ENCODE data around the gene ABCC11. TPM values are rescaled to one million over a fixed set of nuclear protein-coding genes. Genes with fewer than 3 reads are reported as not detected.
"Not testable (repeated sequence)": the region's sequence is repeated elsewhere in the genome, so short reads cannot be mapped to it uniquely, and the experiment has no call there.

Gene ABCC11
- total and polyA plus RNA-seq, 2 experiments from 2014 or later, result 0.23 to 0.76 TPM

DNA sequence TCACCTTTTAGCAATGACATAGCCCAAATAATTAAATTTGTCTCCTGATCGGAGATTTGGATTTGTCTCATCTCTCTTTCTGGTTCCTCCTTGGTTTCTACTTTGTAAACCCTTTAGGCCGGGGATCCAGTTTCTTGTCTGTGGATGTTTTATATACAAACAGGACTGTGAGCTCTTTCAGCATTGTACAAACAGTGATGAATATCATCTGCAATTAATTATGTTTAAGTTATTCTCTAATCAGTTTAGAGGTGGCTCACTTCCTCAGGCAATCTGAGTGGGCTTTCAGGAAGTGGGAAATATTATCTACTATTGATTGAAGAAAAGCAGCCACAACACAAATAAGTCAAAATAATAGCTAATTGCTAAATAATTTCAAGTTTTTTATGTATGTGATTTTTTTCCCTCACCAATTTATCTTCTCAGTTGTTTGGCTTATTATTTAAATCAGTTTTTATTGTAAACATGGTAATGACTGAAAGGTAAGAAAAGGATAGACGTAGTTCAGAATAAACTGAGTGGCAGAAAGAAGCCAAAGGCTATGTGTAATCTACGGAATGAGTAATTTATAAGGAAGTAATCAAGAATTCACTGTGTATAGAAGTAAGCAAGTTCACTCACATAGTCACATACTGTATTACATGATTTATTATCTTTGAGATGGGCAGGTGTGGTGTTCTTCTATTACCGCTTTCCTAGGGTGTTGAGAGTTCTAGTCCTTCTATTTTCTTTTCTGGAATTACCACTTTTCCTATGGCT lies 3.4 kb upstream of the ABCC11 start:
- no peak overlapping the region for H3K9ac ChIP-seq
- H3K4me2 ChIP-seq (ENCODE audit: unreplicated experiment), result no peak overlapping the region
- H3K9me3 ChIP-seq (ENCODE audit: low read depth), result no peaks in the 10 kb centered on the region
- no peak overlapping the region for H3K27ac ChIP-seq
- peaks cover 8% of the 10 kb centered on the region for H4K20me1 ChIP-seq (ENCODE audit: insufficient read depth)
- WGBS, 2 experiments (ENCODE audit: low coverage in 1 of 2, low lambda C conversion rate in 2 of 2, missing lambda C conversion rate in 2 of 2), result 93% methylated on average over 5 of the region's 5 CpGs
- no peak overlapping the region for H2AFZ ChIP-seq
- H3K36me3 ChIP-seq (ENCODE audit: low read depth), result peaks cover 15% of the 10 kb centered on the region; the same call in 1 of the 2 replicates
- in situ Hi-C loops (cut with MboI), result no loop called here
- DNase-seq, result no peak
- H3K4me3 ChIP-seq, result no peak overlapping the region
- peaks cover 100% of the 10 kb centered on the region for H3K79me2 ChIP-seq (ENCODE audit: insufficient read depth)
- H3F3A ChIP-seq (ENCODE audit: insufficient read depth), result no peaks in the 10 kb centered on the region
- no peaks in the 10 kb centered on the region for H3K9me2 ChIP-seq (ENCODE audit: insufficient read depth)
- H3K4me1 ChIP-seq (ENCODE audit: insufficient read depth), result peaks cover 19% of the 10 kb centered on the region
- no peak for TF ChIP-seq EZH2 (IDR thresholded peaks at IDR 0.05; ENCODE audit: insufficient read depth, poor library complexity, severe bottlenecking)
- no peak for TF ChIP-seq EZH2phosphoT487 (IDR thresholded peaks at IDR 0.05; ENCODE audit: insufficient read depth, low read depth)
- no peaks in the 10 kb centered on the region for H3K27me3 ChIP-seq (replicated peaks; ENCODE audit: insufficient read depth)

DNA sequence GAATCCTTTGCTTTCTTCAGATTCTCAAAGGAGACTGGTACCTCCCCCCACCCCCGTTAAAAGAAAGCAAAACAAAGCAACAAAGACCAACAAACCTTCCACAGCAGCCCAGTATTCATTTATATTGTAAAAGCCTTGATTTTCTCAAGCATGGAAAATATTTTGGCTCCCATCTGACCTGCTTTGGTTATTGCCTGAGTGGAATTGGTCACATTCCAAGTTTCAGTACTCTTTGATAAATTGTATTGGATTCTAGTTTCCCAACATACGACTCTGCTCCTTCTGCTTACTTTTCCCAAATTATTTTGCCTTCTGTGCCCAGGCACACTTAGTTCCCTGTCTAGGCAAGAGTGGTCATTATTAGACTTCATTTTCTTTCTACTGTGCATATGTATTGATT lies 1.3 kb downstream of the ABCC11 start:
- Histone ChIP-seq H3K4me1 (ENCODE audit: insufficient read depth) (peaks cover 26% of the 10 kb centered on the region), H3K27ac (no peak overlapping the region), H2AFZ (no peak overlapping the region), H3K79me2 (ENCODE audit: insufficient read depth) (peaks cover 72% of the 10 kb centered on the region), H3K9me3 (ENCODE audit: low read depth) (no peaks in the 10 kb centered on the region), H3K36me3 (ENCODE audit: low read depth) (no peaks in the 10 kb centered on the region), H3K4me3 (peak overlapping the region; percentile 90), H3F3A (ENCODE audit: insufficient read depth) (no peaks in the 10 kb centered on the region), H3K9me2 (ENCODE audit: insufficient read depth) (no peaks in the 10 kb centered on the region), H3K27me3 (replicated peaks; ENCODE audit: insufficient read depth) (no peaks in the 10 kb centered on the region), H4K20me1 (ENCODE audit: insufficient read depth) (peaks cover 4% of the 10 kb centered on the region), H3K9ac (peak overlapping the region; percentile 93; the same call in 1 of the 2 replicates), H3K4me2 (ENCODE audit: unreplicated experiment) (peak overlapping the region; percentile 98)
- TF ChIP-seq EZH2phosphoT487 (IDR thresholded peaks at IDR 0.05; ENCODE audit: insufficient read depth, low read depth) (no peak), EZH2 (IDR thresholded peaks at IDR 0.05; ENCODE audit: insufficient read depth, poor library complexity, severe bottlenecking) (no peak)
- WGBS, 2 experiments (ENCODE audit: low coverage in 1 of 2, low lambda C conversion rate in 2 of 2, missing lambda C conversion rate in 2 of 2), result 27 to 29% methylated on average over 2 of the region's 2 CpGs
- in situ Hi-C loops (cut with MboI), result no loop called here
- peak; percentile 31 for DNase-seq

DNA sequence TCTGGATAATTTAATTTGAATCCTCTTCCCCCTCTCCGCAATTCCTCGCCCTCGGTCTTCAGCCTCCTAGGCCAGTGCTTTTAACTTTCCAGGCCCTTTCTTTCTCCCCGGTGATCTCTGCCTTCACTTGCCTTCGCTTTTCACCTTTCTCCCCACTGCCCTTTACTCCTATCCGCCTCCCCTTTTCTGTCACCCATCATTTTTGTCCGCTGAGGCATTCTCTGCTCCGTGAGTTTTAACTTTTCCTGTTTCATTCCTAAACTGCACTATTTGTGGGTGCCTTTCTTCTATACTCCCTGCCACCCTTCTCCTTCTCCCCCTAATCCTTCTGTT lies 2.5 kb downstream of the ABCC11 start:
- 1 to 9% methylated on average over 8 of the region's 8 CpGs for WGBS, 2 experiments (ENCODE audit: low coverage in 1 of 2, low lambda C conversion rate in 2 of 2, missing lambda C conversion rate in 2 of 2)
- in situ Hi-C loops (cut with MboI), result no loop called here
- Histone ChIP-seq H3K36me3 (ENCODE audit: low read depth) (no peaks in the 10 kb centered on the region), H3K27ac (peak overlapping the region; percentile 54), H3F3A (ENCODE audit: insufficient read depth) (no peaks in the 10 kb centered on the region), H2AFZ (peak overlapping the region; percentile 75), H3K79me2 (ENCODE audit: insufficient read depth) (peaks cover 60% of the 10 kb centered on the region), H4K20me1 (ENCODE audit: insufficient read depth) (no peaks in the 10 kb centered on the region), H3K27me3 (replicated peaks; ENCODE audit: insufficient read depth) (no peaks in the 10 kb centered on the region), H3K4me2 (ENCODE audit: unreplicated experiment) (peak overlapping the region; percentile 98), H3K4me1 (ENCODE audit: insufficient read depth) (peaks cover 18% of the 10 kb centered on the region), H3K9me2 (ENCODE audit: insufficient read depth) (no peaks in the 10 kb centered on the region), H3K9ac (peak overlapping the region; percentile 93), H3K4me3 (peak overlapping the region; percentile 90), H3K9me3 (ENCODE audit: low read depth) (no peaks in the 10 kb centered on the region)
- DNase-seq, result no peak
- no peak for TF ChIP-seq EZH2phosphoT487 (IDR thresholded peaks at IDR 0.05; ENCODE audit: insufficient read depth, low read depth)
- no peak for TF ChIP-seq EZH2 (IDR thresholded peaks at IDR 0.05; ENCODE audit: insufficient read depth, poor library complexity, severe bottlenecking)

DNA sequence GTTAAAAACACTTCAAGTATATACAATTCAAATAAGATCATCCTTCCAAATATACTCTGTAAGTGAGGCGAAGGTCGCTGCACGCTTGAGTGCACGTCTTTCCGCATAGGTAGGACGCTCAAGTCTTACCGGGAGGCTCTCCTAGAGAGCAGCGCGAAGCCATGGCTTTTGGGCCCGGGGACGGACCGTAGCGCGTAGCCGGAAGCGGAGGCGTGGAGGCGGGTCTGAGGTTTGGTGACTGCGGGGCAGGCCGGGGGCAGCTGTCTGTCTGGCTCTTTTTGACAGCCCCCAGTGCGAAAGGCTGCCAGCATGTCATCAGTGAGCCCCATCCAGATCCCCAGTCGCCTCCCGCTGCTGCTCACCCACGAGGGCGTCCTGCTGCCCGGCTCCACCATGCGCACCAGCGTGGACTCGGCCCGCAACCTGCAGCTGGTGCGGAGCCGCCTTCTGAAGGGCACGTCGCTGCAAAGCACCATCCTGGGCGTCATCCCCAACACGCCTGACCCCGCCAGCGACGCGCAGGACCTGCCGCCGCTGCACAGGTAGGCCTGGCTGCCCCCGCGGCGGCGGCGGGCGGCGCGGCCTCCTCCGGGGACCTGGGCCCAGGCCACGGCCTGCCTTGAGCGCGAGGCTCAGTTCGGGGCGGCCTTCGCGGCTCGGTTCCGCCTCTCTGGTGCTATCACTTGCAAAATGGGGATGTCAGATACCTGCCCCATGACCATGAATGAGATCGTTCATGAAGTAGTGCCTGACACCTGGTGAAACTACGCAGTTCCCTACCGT lies 3.1 kb downstream of the ABCC11 start, which contains the start of gene LONP2:
TSS of gene LONP2 (plus strand) at position 221 of the 783 bp plus-strand sequence. CDS start at position 310, 89 bp downstream.
- Histone ChIP-seq H3K9ac (peak within 1 kb of the TSS; percentile 93), H3K36me3 (ENCODE audit: low read depth) (no peaks in the 10 kb centered on the region), H3K9me3 (ENCODE audit: low read depth) (no peaks in the 10 kb centered on the region), H3K4me1 (ENCODE audit: insufficient read depth) (peaks cover 18% of the 10 kb centered on the region), H2AFZ (peak within 1 kb of the TSS; percentile 75), H3K4me3 (peak within 1 kb of the TSS; percentile 90), H3K27me3 (replicated peaks; ENCODE audit: insufficient read depth) (no peaks in the 10 kb centered on the region), H3K9me2 (ENCODE audit: insufficient read depth) (no peaks in the 10 kb centered on the region), H3K27ac (peak within 1 kb of the TSS; percentile 54), H3K4me2 (ENCODE audit: unreplicated experiment) (peak within 1 kb of the TSS; percentile 98), H4K20me1 (ENCODE audit: insufficient read depth) (no peaks in the 10 kb centered on the region), H3K79me2 (ENCODE audit: insufficient read depth) (peaks cover 54% of the 10 kb centered on the region), H3F3A (ENCODE audit: insufficient read depth) (no peaks in the 10 kb centered on the region)
- in situ Hi-C loops (cut with MboI), result no loop called here
- peak; percentile 93 for DNase-seq
- WGBS, 2 experiments (ENCODE audit: low coverage in 1 of 2, low lambda C conversion rate in 2 of 2, missing lambda C conversion rate in 2 of 2), result 2 to 3% methylated on average over 50 to 63 of the region's 63 CpGs
- TF ChIP-seq EZH2phosphoT487 (IDR thresholded peaks at IDR 0.05; ENCODE audit: insufficient read depth, low read depth) (no peak), EZH2 (IDR thresholded peaks at IDR 0.05; ENCODE audit: insufficient read depth, poor library complexity, severe bottlenecking) (no peak)

DNA sequence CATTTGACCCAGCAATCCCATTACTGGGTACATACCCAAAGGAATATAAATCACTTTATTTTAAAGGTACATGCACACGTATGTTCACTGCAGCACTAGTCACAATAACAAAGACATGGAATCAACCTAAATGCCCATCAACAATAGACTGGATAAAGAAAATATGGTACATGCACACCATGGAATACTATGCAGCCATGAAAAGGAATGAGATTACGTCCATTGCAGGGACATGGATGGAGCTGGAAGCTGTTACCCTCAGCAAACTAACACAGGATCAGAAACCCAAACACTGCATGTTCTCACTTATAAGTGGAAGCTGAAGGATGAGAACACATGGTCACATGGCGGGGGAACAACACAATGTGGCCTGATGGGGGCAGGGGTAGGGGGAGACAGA lies 7.2 kb downstream of the ABCC11 start:
- WGBS, 2 experiments (ENCODE audit: low coverage in 1 of 2, low lambda C conversion rate in 2 of 2, missing lambda C conversion rate in 2 of 2), result 77 to 81% methylated on average over 3 of the region's 3 CpGs
- in situ Hi-C loops (cut with MboI), result not testable (repeated sequence)

More for the DNA sequence above, 7.2 kb downstream of the ABCC11 start:
- H3F3A ChIP-seq (ENCODE audit: insufficient read depth); DNase-seq; H3K9ac ChIP-seq; H3K4me2 ChIP-seq (ENCODE audit: unreplicated experiment); H3K36me3 ChIP-seq (ENCODE audit: low read depth); H3K4me1 ChIP-seq (ENCODE audit: insufficient read depth); H4K20me1 ChIP-seq (ENCODE audit: insufficient read depth); H3K27ac ChIP-seq; H3K27me3 ChIP-seq (replicated peaks; ENCODE audit: insufficient read depth); H2AFZ ChIP-seq; H3K4me3 ChIP-seq; H3K9me3 ChIP-seq (ENCODE audit: low read depth); H3K9me2 ChIP-seq (ENCODE audit: insufficient read depth): not testable (repeated sequence)
- H3K79me2 ChIP-seq (ENCODE audit: insufficient read depth), result peaks cover 13% of the 10 kb centered on the region
